ENCODE measurements around the gene HIPK2.

DNA sequence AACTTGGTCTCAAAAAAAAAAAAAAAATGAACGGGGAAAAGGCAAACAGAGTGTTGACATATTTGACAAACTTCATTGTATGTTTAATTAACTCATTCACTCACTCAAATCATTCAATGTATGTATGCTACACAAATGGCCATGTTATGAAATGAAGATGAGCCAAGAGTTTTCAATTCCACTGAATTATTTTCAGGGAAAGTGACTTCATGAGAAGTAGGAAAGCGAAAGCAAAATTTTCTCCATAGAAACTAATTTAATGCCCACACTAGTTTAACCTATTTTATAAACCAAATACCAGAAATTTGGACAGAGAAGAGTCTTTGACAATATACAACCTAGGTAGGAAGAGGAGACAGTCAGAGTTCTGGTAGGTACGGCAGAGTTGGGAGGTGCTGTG is 119.5 kb downstream of the HIPK2 start:
- TF ChIP-seq, protein P1, sequence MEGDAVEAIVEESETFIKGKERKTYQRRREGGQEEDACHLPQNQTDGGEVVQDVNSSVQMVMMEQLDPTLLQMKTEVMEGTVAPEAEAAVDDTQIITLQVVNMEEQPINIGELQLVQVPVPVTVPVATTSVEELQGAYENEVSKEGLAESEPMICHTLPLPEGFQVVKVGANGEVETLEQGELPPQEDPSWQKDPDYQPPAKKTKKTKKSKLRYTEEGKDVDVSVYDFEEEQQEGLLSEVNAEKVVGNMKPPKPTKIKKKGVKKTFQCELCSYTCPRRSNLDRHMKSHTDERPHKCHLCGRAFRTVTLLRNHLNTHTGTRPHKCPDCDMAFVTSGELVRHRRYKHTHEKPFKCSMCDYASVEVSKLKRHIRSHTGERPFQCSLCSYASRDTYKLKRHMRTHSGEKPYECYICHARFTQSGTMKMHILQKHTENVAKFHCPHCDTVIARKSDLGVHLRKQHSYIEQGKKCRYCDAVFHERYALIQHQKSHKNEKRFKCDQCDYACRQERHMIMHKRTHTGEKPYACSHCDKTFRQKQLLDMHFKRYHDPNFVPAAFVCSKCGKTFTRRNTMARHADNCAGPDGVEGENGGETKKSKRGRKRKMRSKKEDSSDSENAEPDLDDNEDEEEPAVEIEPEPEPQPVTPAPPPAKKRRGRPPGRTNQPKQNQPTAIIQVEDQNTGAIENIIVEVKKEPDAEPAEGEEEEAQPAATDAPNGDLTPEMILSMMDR (IDR thresholded peaks at IDR 0.05), result no peak
- TF ChIP-seq POLR2AphosphoS5 (IDR thresholded peaks at IDR 0.05), result no peak

Data from stomach (tissue), 4 donors.